KOPT-K1 (cell line): ENCODE measurements around the gene CARD10.
"Not testable (repeated sequence)": the region's sequence is repeated elsewhere in the genome, so short reads cannot be mapped to it uniquely, and the experiment has no call there.

ENCODE experiments used
- H3K27ac ChIP-seq: fragments of 200-600 bp; sonication (generic); 2 replicates; pipeline ENCODE4 v1.5.1; 2016; ENCODE audit warnings: antibody characterized with exemption, mild to moderate bottlenecking, low read depth, low read length; ENCODE audit not compliant: poor library complexity, severe bottlenecking
- H3K36me3 ChIP-seq: fragments of 200-600 bp; sonication (generic); 2 replicates; pipeline ENCODE4 v1.5.1; 2017; ENCODE audit warnings: antibody characterized with exemption, mild to moderate bottlenecking, low read length, moderate library complexity; ENCODE audit not compliant: insufficient read depth
- H3K9me3 ChIP-seq: fragments of 200-600 bp; sonication (generic); 2 replicates; pipeline ENCODE4 v1.5.1; 2017; ENCODE audit warnings: antibody characterized with exemption, low read length, mild to moderate bottlenecking; ENCODE audit not compliant: insufficient read depth, poor library complexity, severe bottlenecking

Gene CARD10

GRCh38 chr22:37559521-37559900 is 40.3 kb upstream of the CARD10 start:
- Histone ChIP-seq H3K27ac (no peak overlapping the region), H3K9me3 (no peaks in the 10 kb centered on the region), H3K36me3 (no peaks in the 10 kb centered on the region)

- no peak overlapping the region for H3K27ac ChIP-seq
- no peaks in the 10 kb centered on the region for H3K36me3 ChIP-seq
- no peaks in the 10 kb centered on the region for H3K9me3 ChIP-seq
These were observed 39.6 kb upstream of the CARD10 start for GRCh38 chr22:37558815-37559214.

- H3K36me3 ChIP-seq: no peaks in the 10 kb centered on the region
- no peak overlapping the region for H3K27ac ChIP-seq
- H3K9me3 ChIP-seq: no peaks in the 10 kb centered on the region
These were observed 38.2 kb upstream of the CARD10 start for GRCh38 chr22:37557321-37558001.

- no peaks in the 10 kb centered on the region for H3K36me3 ChIP-seq
- no peaks in the 10 kb centered on the region for H3K9me3 ChIP-seq
- no peak overlapping the region for H3K27ac ChIP-seq
These were observed 37.5 kb upstream of the CARD10 start for GRCh38 chr22:37556710-37557109.

GRCh38 chr22:37555029-37555428 is 35.8 kb upstream of the CARD10 start:
- Histone ChIP-seq H3K27ac (no peak overlapping the region), H3K36me3 (no peaks in the 10 kb centered on the region), H3K9me3 (no peaks in the 10 kb centered on the region)

- Histone ChIP-seq H3K27ac (no peak overlapping the region), H3K36me3 (no peaks in the 10 kb centered on the region), H3K9me3 (no peaks in the 10 kb centered on the region)
These were observed 34.5 kb upstream of the CARD10 start for GRCh38 chr22:37553725-37554124.

- Histone ChIP-seq H3K27ac (no peak overlapping the region), H3K9me3 (no peaks in the 10 kb centered on the region)
These were observed 33.4 kb upstream of the CARD10 start for GRCh38 chr22:37552524-37553163.

GRCh38 chr22:37551981-37552380 is 32.8 kb upstream of the CARD10 start:
- H3K27ac ChIP-seq: no peak overlapping the region
- no peaks in the 10 kb centered on the region for H3K36me3 ChIP-seq
- no peaks in the 10 kb centered on the region for H3K9me3 ChIP-seq

More at GRCh38 chr22:37552524-37553163, 33.4 kb upstream of the CARD10 start:
- H3K36me3 ChIP-seq: no peaks in the 10 kb centered on the region

- H3K27ac ChIP-seq, H3K9me3 ChIP-seq, H3K36me3 ChIP-seq: not testable (repeated sequence)
These were observed 31.7 kb upstream of the CARD10 start for GRCh38 chr22:37550921-37551320.

- Histone ChIP-seq H3K9me3 (no peaks in the 10 kb centered on the region), H3K27ac (no peak overlapping the region), H3K36me3 (no peaks in the 10 kb centered on the region)
These were observed 30.5 kb upstream of the CARD10 start for GRCh38 chr22:37549704-37550059.

- H3K27ac ChIP-seq: no peak overlapping the region
- no peaks in the 10 kb centered on the region for H3K36me3 ChIP-seq
- no peaks in the 10 kb centered on the region for H3K9me3 ChIP-seq
These were observed 28.1 kb upstream of the CARD10 start for GRCh38 chr22:37547251-37547741.

GRCh38 chr22:37546437-37547250 is 27.4 kb upstream of the CARD10 start:
- Histone ChIP-seq H3K36me3 (no peaks in the 10 kb centered on the region), H3K27ac (no peak overlapping the region)

GRCh38 chr22:37545703-37546436 is 26.7 kb upstream of the CARD10 start:
- no peak overlapping the region for H3K27ac ChIP-seq

More at GRCh38 chr22:37546437-37547250, 27.4 kb upstream of the CARD10 start:
- H3K9me3 ChIP-seq: no peaks in the 10 kb centered on the region

GRCh38 chr22:37544955-37545702 is 25.9 kb upstream of the CARD10 start:
- Histone ChIP-seq H3K27ac (no peak overlapping the region), H3K9me3 (no peaks in the 10 kb centered on the region), H3K36me3 (no peaks in the 10 kb centered on the region)

More at GRCh38 chr22:37545703-37546436, 26.7 kb upstream of the CARD10 start:
- no peaks in the 10 kb centered on the region for H3K36me3 ChIP-seq
- no peaks in the 10 kb centered on the region for H3K9me3 ChIP-seq
